HG02973 (cell line): ENCODE results near the gene C3orf85.

Experiments used
- ATAC-seq: cut with Tn5 transposase; IDR thresholded peaks from one replicate; pipeline ENCODE4 v1.9.1; 2021; ENCODE audit warnings: moderate library complexity; ENCODE audit not compliant: unreplicated experiment

C3orf85 gene

GRCh38 chr3:109149078-109149477, 12.6 kb downstream of the C3orf85 start:
- no peak for ATAC-seq

- ATAC-seq, result no peak
These were observed 15.8 kb downstream of the C3orf85 start for GRCh38 chr3:109152320-109152719.

GRCh38 chr3:109154979-109155378, 18.5 kb downstream of the C3orf85 start:
- ATAC-seq, result no peak

GRCh38 chr3:109155828-109156227, 19.3 kb downstream of the C3orf85 start:
- ATAC-seq, result no peak

GRCh38 chr3:109161487-109162123, 25.1 kb downstream of the C3orf85 start:
- no peak for ATAC-seq

- ATAC-seq, result no peak
These were observed 29.4 kb downstream of the C3orf85 start for GRCh38 chr3:109165905-109166304.

- ATAC-seq, result no peak
These were observed 35.0 kb downstream of the C3orf85 start for GRCh38 chr3:109171479-109171878.

- no peak for ATAC-seq
These were observed 38.9 kb downstream of the C3orf85 start for GRCh38 chr3:109175411-109175810.

GRCh38 chr3:109176726-109177125, 40.2 kb downstream of the C3orf85 start:
- ATAC-seq, result no peak

- ATAC-seq, result no peak
These were observed 41.4 kb downstream of the C3orf85 start for GRCh38 chr3:109177908-109178307.

- no peak for ATAC-seq
These were observed 42.2 kb downstream of the C3orf85 start for GRCh38 chr3:109178708-109179107.

GRCh38 chr3:109184726-109185125, 48.2 kb downstream of the C3orf85 start:
- ATAC-seq, result no peak

- no peak for ATAC-seq
These were observed 50.9 kb downstream of the C3orf85 start for GRCh38 chr3:109187390-109187789.

GRCh38 chr3:109188741-109189140, 52.2 kb downstream of the C3orf85 start:
- no peak for ATAC-seq

GRCh38 chr3:109191421-109191820, 54.9 kb downstream of the C3orf85 start:
- ATAC-seq, result no peak

- ATAC-seq, result no peak
These were observed 59.3 kb downstream of the C3orf85 start for GRCh38 chr3:109195815-109196214.
